Measurements from ENCODE around the gene RCCD1.

RCCD1 gene

DNA sequence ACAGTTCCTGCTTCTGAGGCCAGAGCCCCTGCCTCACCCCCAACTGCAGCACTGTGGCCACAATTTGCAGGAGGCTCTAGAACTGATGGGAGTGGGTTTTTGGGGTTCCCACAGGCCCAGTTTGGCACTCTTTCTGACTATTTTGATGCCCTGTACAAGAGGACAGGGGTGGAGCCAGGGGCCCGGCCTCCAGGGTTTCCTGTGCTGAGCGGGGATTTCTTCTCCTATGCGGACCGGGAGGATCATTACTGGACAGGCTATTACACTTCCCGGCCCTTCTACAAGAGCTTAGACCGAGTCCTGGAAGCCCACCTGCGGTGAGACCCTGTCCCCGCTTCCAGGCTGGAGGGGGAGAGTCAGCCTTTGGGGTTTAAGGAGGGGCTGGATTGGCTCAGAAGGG lies 44.7 kb upstream of the RCCD1 start:
- Histone ChIP-seq H3K27ac (no peak overlapping the region), H3K36me3 (no peaks in the 10 kb centered on the region), H3K9me3 (ENCODE audit: severe bottlenecking) (no peaks in the 10 kb centered on the region), H3K27me3 (ENCODE audit: insufficient read depth, low read depth, severe bottlenecking) (peaks cover 25% of the 10 kb centered on the region), H3K4me3 (ENCODE audit: low read depth, low read length) (no peak overlapping the region)
- DNase-seq, result no peak
- TF ChIP-seq, protein P1, sequence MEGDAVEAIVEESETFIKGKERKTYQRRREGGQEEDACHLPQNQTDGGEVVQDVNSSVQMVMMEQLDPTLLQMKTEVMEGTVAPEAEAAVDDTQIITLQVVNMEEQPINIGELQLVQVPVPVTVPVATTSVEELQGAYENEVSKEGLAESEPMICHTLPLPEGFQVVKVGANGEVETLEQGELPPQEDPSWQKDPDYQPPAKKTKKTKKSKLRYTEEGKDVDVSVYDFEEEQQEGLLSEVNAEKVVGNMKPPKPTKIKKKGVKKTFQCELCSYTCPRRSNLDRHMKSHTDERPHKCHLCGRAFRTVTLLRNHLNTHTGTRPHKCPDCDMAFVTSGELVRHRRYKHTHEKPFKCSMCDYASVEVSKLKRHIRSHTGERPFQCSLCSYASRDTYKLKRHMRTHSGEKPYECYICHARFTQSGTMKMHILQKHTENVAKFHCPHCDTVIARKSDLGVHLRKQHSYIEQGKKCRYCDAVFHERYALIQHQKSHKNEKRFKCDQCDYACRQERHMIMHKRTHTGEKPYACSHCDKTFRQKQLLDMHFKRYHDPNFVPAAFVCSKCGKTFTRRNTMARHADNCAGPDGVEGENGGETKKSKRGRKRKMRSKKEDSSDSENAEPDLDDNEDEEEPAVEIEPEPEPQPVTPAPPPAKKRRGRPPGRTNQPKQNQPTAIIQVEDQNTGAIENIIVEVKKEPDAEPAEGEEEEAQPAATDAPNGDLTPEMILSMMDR (IDR thresholded peaks at IDR 0.05; ENCODE audit: low read depth, low read length), result no peak

DNA sequence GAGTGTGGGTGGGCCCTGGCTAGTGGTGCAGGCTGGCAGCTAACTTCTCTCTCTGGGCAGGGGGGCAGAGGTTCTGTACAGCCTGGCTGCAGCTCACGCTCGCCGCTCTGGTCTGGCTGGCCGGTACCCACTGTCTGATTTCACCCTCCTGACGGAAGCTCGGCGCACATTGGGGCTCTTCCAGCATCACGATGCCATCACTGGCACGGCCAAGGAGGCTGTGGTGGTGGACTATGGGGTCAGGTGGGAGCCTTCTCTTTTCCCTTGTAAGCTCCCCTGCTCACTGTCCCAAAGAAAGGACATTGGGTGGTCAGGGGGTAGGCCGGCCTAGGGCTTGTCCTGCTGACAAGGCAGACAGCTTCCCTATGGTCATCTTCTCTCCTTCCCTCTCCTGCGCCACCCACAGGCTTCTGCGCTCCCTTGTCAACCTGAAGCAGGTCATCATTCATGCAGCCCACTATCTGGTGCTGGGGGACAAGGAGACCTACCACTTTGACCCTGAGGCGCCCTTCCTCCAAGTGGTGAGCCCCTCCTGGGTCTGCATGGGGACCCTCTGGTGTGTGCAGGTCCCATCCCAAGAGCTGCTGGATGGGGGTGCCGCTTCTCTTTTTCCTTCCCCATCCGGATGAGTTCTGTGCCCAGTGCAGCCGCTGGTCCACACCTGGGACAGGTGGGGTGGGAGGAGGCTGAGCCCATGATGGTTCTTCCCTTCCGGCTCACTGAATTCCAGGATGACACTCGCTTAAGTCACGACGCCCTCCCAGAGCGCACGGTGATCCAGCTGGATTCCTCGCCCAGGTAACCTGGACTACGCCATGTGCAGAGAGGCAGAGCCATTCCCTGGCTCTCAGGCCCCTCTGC lies 44.0 kb upstream of the RCCD1 start:
- Histone ChIP-seq H3K9me3 (ENCODE audit: severe bottlenecking) (no peaks in the 10 kb centered on the region), H3K4me3 (ENCODE audit: low read depth, low read length) (no peak overlapping the region), H3K27ac (no peak overlapping the region), H3K36me3 (no peaks in the 10 kb centered on the region), H3K27me3 (ENCODE audit: insufficient read depth, low read depth, severe bottlenecking) (peaks cover 21% of the 10 kb centered on the region)
- TF ChIP-seq, protein P1 (IDR thresholded peaks at IDR 0.05; ENCODE audit: low read depth, low read length), result no peak
- no peak for DNase-seq

DNA sequence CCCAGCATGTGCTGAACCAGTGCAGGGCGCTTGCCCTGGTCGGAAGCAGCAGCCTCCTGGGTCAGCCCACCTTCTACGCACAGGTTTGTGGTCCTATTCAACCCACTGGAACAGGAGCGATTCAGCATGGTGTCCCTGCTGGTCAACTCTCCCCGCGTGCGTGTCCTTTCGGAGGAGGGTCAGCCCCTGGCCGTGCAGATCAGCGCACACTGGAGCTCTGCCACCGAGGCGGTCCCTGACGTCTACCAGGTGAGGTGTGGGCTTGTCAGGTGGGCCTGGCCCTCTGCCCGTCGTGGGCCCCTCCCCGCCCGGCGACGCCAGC lies 43.4 kb upstream of the RCCD1 start:
- no peak overlapping the region for H3K27ac ChIP-seq
- no peaks in the 10 kb centered on the region for H3K9me3 ChIP-seq (ENCODE audit: severe bottlenecking)
- TF ChIP-seq, protein P1 (IDR thresholded peaks at IDR 0.05; ENCODE audit: low read depth, low read length), result no peak
- DNase-seq, result no peak
- H3K27me3 ChIP-seq (ENCODE audit: insufficient read depth, low read depth, severe bottlenecking), result peaks cover 16% of the 10 kb centered on the region
- no peak overlapping the region for H3K4me3 ChIP-seq (ENCODE audit: low read depth, low read length)
- H3K36me3 ChIP-seq, result no peaks in the 10 kb centered on the region

DNA sequence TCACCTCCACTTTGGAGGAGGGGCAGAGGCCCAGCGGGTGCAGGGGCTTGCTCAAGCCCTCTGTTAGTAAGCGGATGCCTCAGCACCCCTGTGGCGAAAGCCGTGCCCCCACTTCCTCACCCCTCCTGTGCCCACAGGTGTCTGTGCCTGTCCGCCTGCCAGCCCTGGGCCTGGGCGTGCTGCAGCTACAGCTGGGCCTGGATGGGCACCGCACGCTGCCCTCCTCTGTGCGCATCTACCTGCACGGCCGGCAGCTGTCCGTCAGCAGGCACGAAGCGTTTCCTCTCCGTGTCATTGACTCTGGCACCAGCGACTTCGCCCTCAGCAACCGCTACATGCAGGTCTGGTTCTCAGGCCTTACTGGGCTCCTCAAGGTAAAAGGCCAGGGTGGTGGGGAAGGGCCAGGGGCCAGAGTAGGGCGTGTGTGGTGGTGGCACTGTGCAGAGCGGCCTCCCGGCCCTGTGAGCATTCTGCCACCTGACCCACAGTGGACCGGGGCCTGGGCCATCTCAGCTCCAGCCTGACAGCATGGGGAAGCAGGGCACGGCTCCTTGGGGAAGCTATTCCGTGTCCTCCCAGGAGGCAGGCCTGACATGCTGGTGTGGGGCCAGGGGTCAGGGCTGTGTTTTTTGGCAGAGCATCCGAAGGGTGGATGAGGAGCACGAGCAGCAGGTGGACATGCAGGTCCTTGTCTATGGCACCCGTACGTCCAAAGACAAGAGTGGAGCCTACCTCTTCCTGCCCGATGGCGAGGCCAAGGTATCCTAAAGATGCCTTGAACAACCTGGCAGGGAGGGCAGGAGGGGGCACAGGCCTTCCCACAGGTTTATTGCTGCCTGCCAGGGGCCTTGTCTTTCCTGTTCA lies 42.5 kb upstream of the RCCD1 start:
- Histone ChIP-seq H3K27ac (no peak overlapping the region), H3K9me3 (ENCODE audit: severe bottlenecking) (no peaks in the 10 kb centered on the region), H3K27me3 (ENCODE audit: insufficient read depth, low read depth, severe bottlenecking) (peaks cover 11% of the 10 kb centered on the region), H3K4me3 (ENCODE audit: low read depth, low read length) (no peak overlapping the region), H3K36me3 (no peaks in the 10 kb centered on the region)
- TF ChIP-seq, protein P1 (IDR thresholded peaks at IDR 0.05; ENCODE audit: low read depth, low read length), result no peak
- no peak for DNase-seq

DNA sequence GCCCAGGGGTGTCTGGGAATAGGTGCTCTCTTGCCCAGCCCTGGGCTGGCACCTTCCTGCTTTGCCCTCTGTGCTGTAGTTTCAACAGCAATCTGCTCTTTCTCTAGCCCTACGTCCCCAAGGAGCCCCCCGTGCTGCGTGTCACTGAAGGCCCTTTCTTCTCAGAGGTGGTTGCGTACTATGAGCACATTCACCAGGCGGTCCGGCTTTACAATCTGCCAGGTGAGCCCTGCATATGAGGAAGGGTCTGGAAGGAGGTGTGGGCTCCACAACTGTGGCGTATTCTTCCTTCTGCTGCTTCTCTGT lies 42.0 kb upstream of the RCCD1 start:
- no peak for DNase-seq
- Histone ChIP-seq H3K4me3 (ENCODE audit: low read depth, low read length) (no peak overlapping the region), H3K27ac (no peak overlapping the region), H3K36me3 (no peaks in the 10 kb centered on the region), H3K27me3 (ENCODE audit: insufficient read depth, low read depth, severe bottlenecking) (peaks cover 5% of the 10 kb centered on the region), H3K9me3 (ENCODE audit: severe bottlenecking) (no peaks in the 10 kb centered on the region)
- TF ChIP-seq, protein P1 (IDR thresholded peaks at IDR 0.05; ENCODE audit: low read depth, low read length), result no peak

All from WERI-Rb-1 (cell line).